Neuronal stem cell (in vitro differentiated cells): Measurements from ENCODE around the gene LAMA5.
A peak's percentile ranks its signal among the peaks of the same experiment; 100 is the strongest.

Source experiments
- DNase-seq: peaks from one replicate; pipeline ENCODE4 v3.0.0-alpha.2; 2013; ENCODE audit warnings: low spot score
- H2AFZ ChIP-seq: one replicate; pipeline ENCODE4 v1.6.1; 2013; ENCODE audit warnings: mild to moderate bottlenecking, low read length, inconsistent platforms
- H2AK5ac ChIP-seq: 2 replicates; pipeline ENCODE4 v1.6.1; 2013; ENCODE audit warnings: low read depth, mild to moderate bottlenecking, inconsistent platforms, low read length, moderate library complexity, mixed read lengths
- H2BK120ac ChIP-seq: 2 replicates; pipeline ENCODE4 v1.6.1; 2013; ENCODE audit warnings: low read depth, mild to moderate bottlenecking, inconsistent platforms, low read length, moderate library complexity, mixed read lengths
- H2BK12ac ChIP-seq: one replicate; pipeline ENCODE4 v1.6.1; 2013; ENCODE audit warnings: low read length, inconsistent platforms
- H2BK15ac ChIP-seq: 2 replicates; pipeline ENCODE4 v1.6.1; 2013; ENCODE audit warnings: mild to moderate bottlenecking, low read length, inconsistent platforms, mixed read lengths
- H2BK5ac ChIP-seq: one replicate; pipeline ENCODE4 v1.6.1; 2013; ENCODE audit warnings: inconsistent platforms, mild to moderate bottlenecking, low read length, moderate library complexity
- H3K14ac ChIP-seq: one replicate; pipeline ENCODE4 v1.6.1; 2013; ENCODE audit warnings: low read length, inconsistent platforms
- H3K18ac ChIP-seq: 2 replicates; pipeline ENCODE4 v1.6.1; 2013; ENCODE audit warnings: low read length, inconsistent platforms
- H3K23ac ChIP-seq: 2 replicates; pipeline ENCODE4 v1.6.1; 2013; ENCODE audit warnings: low read depth, mild to moderate bottlenecking, mixed read lengths, low read length, inconsistent platforms; ENCODE audit not compliant: poor library complexity
- H3K27ac ChIP-seq: replicated peaks from 3 replicates; pipeline ENCODE4 v1.5.1; 2013; ENCODE audit warnings: low read length, inconsistent platforms
- H3K27me3 ChIP-seq, 3 experiments: 2 replicates each; pipeline ENCODE4 v1.6.1; 2013; ENCODE audit warnings: low read length in 3 of 3, mild to moderate bottlenecking in 2 of 3, inconsistent platforms in 1 of 3, low read depth in 1 of 3, mixed read lengths in 1 of 3, moderate library complexity in 1 of 3; ENCODE audit not compliant: control insufficient read depth in 3 of 3, insufficient read depth in 3 of 3
- H3K36me3 ChIP-seq, 2 donors: replicated peaks in 1 of 2; 2 replicates each; pipeline ENCODE4 v1.6.1; 2013; ENCODE audit warnings: low read length in 2 of 2; ENCODE audit not compliant: control insufficient read depth in 2 of 2, insufficient read depth in 2 of 2
- H3K4ac ChIP-seq: 2 replicates; pipeline ENCODE4 v1.6.1; 2013; ENCODE audit warnings: inconsistent platforms, mild to moderate bottlenecking, low read length, moderate library complexity
- H3K4me1 ChIP-seq, 2 donors: 1 replicate in 1 of 2; 2 replicates in 1 of 2; pipeline ENCODE4 v1.6.1; 2013; ENCODE audit warnings: low read length in 2 of 2, low read depth in 1 of 2; ENCODE audit not compliant: control insufficient read depth in 2 of 2, insufficient read depth in 1 of 2
- H3K4me2 ChIP-seq: one replicate; pipeline ENCODE4 v1.6.1; 2013; ENCODE audit warnings: mild to moderate bottlenecking, low read length, inconsistent platforms; ENCODE audit not compliant: insufficient read depth, poor library complexity, severe bottlenecking
- H3K4me3 ChIP-seq, 2 donors: 2 replicates each; pipeline ENCODE4 v1.5.1; 2013; ENCODE audit warnings: low read length in 2 of 2, mild to moderate bottlenecking in 2 of 2, inconsistent platforms in 1 of 2, moderate library complexity in 1 of 2
- H3K79me1 ChIP-seq: one replicate; pipeline ENCODE4 v1.6.1; 2013; ENCODE audit warnings: low read depth, mild to moderate bottlenecking, inconsistent platforms, low read length, moderate library complexity
- H3K9ac ChIP-seq: one replicate; pipeline ENCODE4 v1.6.1; 2013; ENCODE audit warnings: mild to moderate bottlenecking, low read depth, low read length, inconsistent platforms; ENCODE audit not compliant: poor library complexity
- H3K9me3 ChIP-seq, 2 donors: replicated peaks in 1 of 2; 2 replicates each; pipeline versions ENCODE3 to v1.6.1; 2013; ENCODE audit warnings: low read length in 2 of 2, mild to moderate bottlenecking in 2 of 2, inconsistent platforms in 1 of 2, low read depth in 1 of 2, mixed read lengths in 1 of 2, moderate library complexity in 1 of 2; ENCODE audit not compliant: control insufficient read depth in 2 of 2, insufficient read depth in 1 of 2
- H4K8ac ChIP-seq: one replicate; pipeline ENCODE4 v1.6.1; 2013; ENCODE audit warnings: low read depth, mild to moderate bottlenecking, inconsistent platforms, low read length, moderate library complexity
- H4K91ac ChIP-seq: one replicate; pipeline ENCODE4 v1.6.1; 2013; ENCODE audit warnings: low read length, low read depth, mild to moderate bottlenecking, inconsistent platforms; ENCODE audit not compliant: poor library complexity
- WGBS, 2 donors: extraction: QIAGEN DNeasy Blood & Tissue Kit; methylation state at CpG; one replicate each; pipeline ENCODE4 v1.1.7; 2013; ENCODE audit warnings: missing lambda C conversion rate in 2 of 2, mixed read lengths in 1 of 2; ENCODE audit not compliant: insufficient read length in 2 of 2, insufficient replicate concordance in 1 of 2; ENCODE audit errors: extremely low coverage in 2 of 2; 5-methylcytosine and 5-hydroxymethylcytosine counted together

LAMA5 gene

DNA sequence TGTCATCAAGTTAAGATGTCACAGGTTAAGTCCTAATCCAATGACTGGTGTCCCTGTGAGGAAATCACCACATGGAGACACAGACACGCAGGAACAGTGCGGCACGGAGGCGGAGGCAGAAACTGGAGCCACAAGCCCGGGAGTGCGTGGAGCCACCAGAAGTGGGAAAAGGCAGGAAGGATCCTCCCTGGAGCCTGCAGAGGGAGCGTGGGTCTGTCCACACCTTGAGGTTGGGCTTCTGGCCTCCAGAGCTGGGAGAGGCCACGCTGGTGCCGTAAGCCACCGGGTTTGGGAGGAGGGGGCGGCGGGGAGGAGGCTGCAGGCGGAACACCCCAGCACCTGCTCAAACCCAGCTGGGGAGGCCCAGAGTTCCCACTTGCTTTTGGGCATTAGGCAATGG lies 36.2 kb upstream of the LAMA5 start:
- H2BK120ac ChIP-seq, result no peak overlapping the region
- H3K79me1 ChIP-seq, result peaks cover 24% of the 10 kb centered on the region
- H2BK5ac ChIP-seq, result no peak overlapping the region
- peak overlapping the region; percentile 55 for H3K23ac ChIP-seq
- H3K4me2 ChIP-seq, result no peak overlapping the region
- no peak overlapping the region for H2AK5ac ChIP-seq
- no peak overlapping the region for H3K4ac ChIP-seq
- H3K9ac ChIP-seq, result no peak overlapping the region
- peaks cover 9 to 16% of the 10 kb centered on the region in 2 donors for H3K4me1 ChIP-seq
- H3K9me3 ChIP-seq, result no peaks in the 10 kb centered on the region
- no peak overlapping the region for H4K8ac ChIP-seq
- H2BK15ac ChIP-seq, result no peak overlapping the region
- no peak overlapping the region for H3K27ac ChIP-seq
- no peak for DNase-seq
- WGBS, 2 donors, result no CpG with 5 or more reads among the region's 13 CpGs
- H3K27me3 ChIP-seq, result peaks cover 0 to 9% (median 0%) of the 10 kb centered on the region in 3 experiments
- peaks cover 7% of the 10 kb centered on the region in 2 donors for H3K36me3 ChIP-seq
- no peak overlapping the region for H2AFZ ChIP-seq
- H4K91ac ChIP-seq, result no peak overlapping the region
- no peak overlapping the region for H2BK12ac ChIP-seq
- H3K4me3 ChIP-seq, result no peak overlapping the region
- no peak overlapping the region for H3K18ac ChIP-seq
- H3K14ac ChIP-seq, result no peak overlapping the region

DNA sequence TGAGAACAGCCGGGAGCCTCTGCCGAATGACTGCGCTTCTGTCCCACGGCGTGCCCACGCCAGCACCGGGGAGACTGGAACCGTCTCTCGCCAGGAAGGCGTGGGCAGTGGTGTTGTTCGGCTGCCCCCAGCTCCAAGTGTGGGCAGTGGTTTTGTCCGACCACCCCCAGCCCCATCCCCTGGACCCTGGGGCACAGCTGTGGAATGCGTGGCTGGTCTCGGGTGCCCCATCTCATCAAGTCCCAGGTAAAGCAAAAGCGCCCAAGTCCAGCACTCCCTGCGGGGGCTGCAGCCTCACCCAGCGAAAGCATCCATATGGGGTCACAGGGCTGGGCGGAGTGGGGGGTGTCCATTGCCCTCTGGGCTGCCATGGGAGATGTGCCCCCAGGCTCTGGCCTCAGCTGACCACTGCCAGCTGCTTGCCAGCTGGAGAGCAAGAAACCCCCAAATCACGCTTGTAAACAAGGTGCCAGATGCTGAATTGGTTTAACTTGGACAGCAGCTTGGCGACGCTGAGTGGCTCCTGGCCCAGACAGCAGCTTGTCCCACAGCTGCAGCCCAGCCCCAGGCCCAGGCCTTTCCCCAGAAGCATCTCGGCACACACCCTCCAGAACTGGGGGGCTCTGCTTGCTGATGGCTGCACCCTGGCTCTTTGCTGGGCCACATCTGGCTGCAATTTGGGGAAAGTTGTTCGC lies 35.5 kb upstream of the LAMA5 start:
- H3K18ac ChIP-seq, result no peak overlapping the region
- H3K27me3 ChIP-seq, result peaks cover 0 to 2% (median 0%) of the 10 kb centered on the region in 3 experiments
- no peak overlapping the region for H3K4me3 ChIP-seq
- no peak overlapping the region for H2BK15ac ChIP-seq
- H3K14ac ChIP-seq, result no peak overlapping the region
- H2AFZ ChIP-seq, result no peak overlapping the region
- H4K8ac ChIP-seq, result no peak overlapping the region
- H3K4me1 ChIP-seq, result peaks cover 9 to 14% of the 10 kb centered on the region in 2 donors
- H3K27ac ChIP-seq, result no peak overlapping the region
- no peak overlapping the region for H4K91ac ChIP-seq
- no peak overlapping the region for H2BK5ac ChIP-seq
- H3K36me3 ChIP-seq, result peaks cover 7 to 11% of the 10 kb centered on the region in 2 donors
- WGBS, 2 donors, result no CpG with 5 or more reads among the region's 23 CpGs
- no peak overlapping the region for H2AK5ac ChIP-seq
- H3K4me2 ChIP-seq, result no peak overlapping the region
- H3K4ac ChIP-seq, result no peak overlapping the region
- peaks cover 0 to 1% of the 10 kb centered on the region in 2 donors for H3K9me3 ChIP-seq
- peak overlapping the region; percentile 55 for H3K23ac ChIP-seq
- no peak overlapping the region for H2BK12ac ChIP-seq
- no peak for DNase-seq
- no peak overlapping the region for H3K9ac ChIP-seq
- no peak overlapping the region for H2BK120ac ChIP-seq
- H3K79me1 ChIP-seq, result peaks cover 31% of the 10 kb centered on the region

DNA sequence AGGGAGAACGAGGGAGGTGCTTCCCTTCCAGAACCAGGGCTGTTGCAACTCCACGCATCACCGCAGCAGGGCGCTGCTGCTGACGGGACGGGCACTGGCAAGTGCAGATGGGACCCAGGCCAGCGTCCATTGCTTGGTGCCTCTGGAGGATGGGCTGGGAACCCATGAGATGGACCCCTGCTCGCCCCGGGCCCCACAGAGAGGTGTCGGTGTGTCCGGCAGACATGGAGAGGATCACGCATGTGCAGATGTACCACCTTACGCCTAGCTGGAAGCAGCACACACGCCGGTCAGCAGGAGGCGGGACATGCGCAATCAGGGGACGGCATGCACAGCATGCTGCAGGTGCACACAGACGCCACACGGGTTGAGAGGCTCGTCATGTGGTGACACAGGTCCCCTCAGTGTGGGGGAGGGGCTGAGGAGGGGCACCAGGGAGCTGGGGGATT lies 34.2 kb upstream of the LAMA5 start:
- H3K36me3 ChIP-seq, result peaks cover 7 to 14% of the 10 kb centered on the region in 2 donors
- H2BK120ac ChIP-seq, result no peak overlapping the region
- no peak overlapping the region for H3K4ac ChIP-seq
- H3K79me1 ChIP-seq, result peaks cover 30% of the 10 kb centered on the region
- no peaks in the 10 kb centered on the region for H3K27me3 ChIP-seq
- no peak for DNase-seq
- peak overlapping the region; percentile 56 for H3K14ac ChIP-seq
- H3K4me1 ChIP-seq, result peaks cover 9 to 10% of the 10 kb centered on the region in 2 donors
- peak overlapping the region in 1 of 2 donors; percentile 31 for H3K4me3 ChIP-seq
- WGBS, 2 donors, result no CpG with 5 or more reads among the region's 21 CpGs
- peak overlapping the region; percentile 64 for H3K18ac ChIP-seq
- peak overlapping the region; percentile 94 for H2AK5ac ChIP-seq
- H4K91ac ChIP-seq, result no peak overlapping the region
- H3K4me2 ChIP-seq, result no peak overlapping the region
- H2BK12ac ChIP-seq, result peak overlapping the region; percentile 90
- no peak overlapping the region for H2BK5ac ChIP-seq
- H3K23ac ChIP-seq, result peak overlapping the region; percentile 97
- peak overlapping the region; percentile 63 for H3K9ac ChIP-seq
- H3K9me3 ChIP-seq, result peaks cover 0 to 2% of the 10 kb centered on the region in 2 donors
- H3K27ac ChIP-seq, result no peak overlapping the region
- H4K8ac ChIP-seq, result peak overlapping the region; percentile 43
- H2BK15ac ChIP-seq, result no peak overlapping the region
- no peak overlapping the region for H2AFZ ChIP-seq

- Histone ChIP-seq H2BK120ac (no peak overlapping the region), H2AFZ (no peak overlapping the region), H3K27me3 (no peaks in the 10 kb centered on the region), H2BK5ac (peak overlapping the region; percentile 66), H3K4me3 (no peak overlapping the region), H3K4me1 (peaks cover 2% of the 10 kb centered on the region in 2 donors), H3K4ac (no peak overlapping the region), H2AK5ac (no peak overlapping the region), H2BK12ac (no peak overlapping the region), H3K18ac (no peak overlapping the region), H3K9ac (no peak overlapping the region), H3K14ac (no peak overlapping the region), H3K23ac (no peak overlapping the region), H2BK15ac (no peak overlapping the region), H3K9me3 (peaks cover 0 to 2% of the 10 kb centered on the region in 2 donors), H4K91ac (no peak overlapping the region), H3K4me2 (no peak overlapping the region), H3K27ac (no peak overlapping the region), H3K36me3 (peaks cover 14 to 18% of the 10 kb centered on the region in 2 donors), H3K79me1 (peaks cover 29% of the 10 kb centered on the region), H4K8ac (no peak overlapping the region)
- no peak for DNase-seq
- WGBS, 2 donors, result no CpG with 5 or more reads among the region's 10 CpGs
Observed at GRCh38 chr20:62400541-62400940, 33.4 kb upstream of the LAMA5 start.
